Calu3 (cell line): ENCODE results near the gene MYO1E. TPM values are rescaled to one million over a fixed set of nuclear protein-coding genes. Genes with fewer than 3 reads are reported as not detected.

Source experiments
- BruUV-seq: library from RNA; stranded (reverse); fragments of 400-500 nt; replicated peaks from 2 replicates; lab custom pipeline; 2021; lab: Mats Ljungman, UMichigan
- CTCF ChIA-PET: fragments of 300-600 bp; sonication (Branson Sonifier 250); formaldehyde crosslinking; loops from one replicate; lab custom pipeline; 2022; ENCODE audit warnings: antibody characterized with exemption; lab: Charles Lee
- DNase-seq: peaks from one replicate; pipeline ENCODE4 v3.0.0; 2022
- H3K27ac Mint-ChIP-seq: one replicate; pipeline ENCODE4 v1.8.0; 2022; ENCODE audit warnings: mixed read lengths; ENCODE audit not compliant: unreplicated experiment
- H3K27me3 Mint-ChIP-seq: one replicate; pipeline ENCODE4 v1.8.0; 2022; ENCODE audit warnings: mixed read lengths; ENCODE audit not compliant: unreplicated experiment
- H3K36me3 Mint-ChIP-seq: one replicate; pipeline ENCODE4 v1.8.0; 2022; ENCODE audit warnings: mild to moderate bottlenecking, moderate library complexity, mixed read lengths; ENCODE audit not compliant: insufficient read depth, unreplicated experiment
- H3K4me1 Mint-ChIP-seq: one replicate; pipeline ENCODE4 v1.8.0; 2022; ENCODE audit warnings: mild to moderate bottlenecking, low read depth, mixed read lengths; ENCODE audit not compliant: unreplicated experiment
- H3K4me3 Mint-ChIP-seq: one replicate; pipeline ENCODE4 v1.8.0; 2022; ENCODE audit warnings: mild to moderate bottlenecking, low read depth, moderate library complexity, mixed read lengths; ENCODE audit not compliant: unreplicated experiment
- H3K9me3 Mint-ChIP-seq: one replicate; pipeline ENCODE4 v1.8.0; 2022; ENCODE audit warnings: low read depth, mixed read lengths; ENCODE audit not compliant: unreplicated experiment
- CTCF ChIP-seq: fragments of 200-600 bp; IDR thresholded peaks from one replicate; pipeline ENCODE4 v1.8.0; 2022; ENCODE audit warnings: antibody characterized with exemption; ENCODE audit not compliant: unreplicated experiment
- intact Hi-C: fragments of 100-400 bp; cut with micrococcal nuclease; formaldehyde crosslinking; loops from one replicate; pipeline ENCODE4 v1.10.0; 2022; ENCODE audit not compliant: unreplicated experiment
- total RNA-seq: library from RNA; stranded (reverse); gene quantifications from 2 replicates; pipeline ENCODE4 v1.2.3, GENCODE V29; 2022

Gene MYO1E
- total RNA-seq, 1 experiment from 2014 or later, result 617 TPM

- CTCF ChIA-PET, result no interaction called here
- DNase-seq, result no peak
- intact Hi-C loops, result no loop called here
Measured at GRCh38 chr15:59416816-59417215, 44.1 kb upstream of the MYO1E start.

GRCh38 chr15:59413577-59413976 is 40.9 kb upstream of the MYO1E start:
- Mint-ChIP-seq H3K27me3 (no peaks in the 10 kb centered on the region), H3K4me3 (peak overlapping the region; percentile 38), H3K9me3 (no peaks in the 10 kb centered on the region), H3K27ac (peak overlapping the region; percentile 71), H3K4me1 (peaks cover 56% of the 10 kb centered on the region), H3K36me3 (peaks cover 24% of the 10 kb centered on the region)
- no peak for DNase-seq
- no peak for TF ChIP-seq CTCF
- intact Hi-C loops, result loop anchor here (5.0 kb wide), 2 partner anchors 79 to 166 kb away; no protein-coding TSS in a partner anchor
- BruUV-seq, result no TSS peak
- CTCF ChIA-PET, result interaction anchor here (0.5 to 1.2 kb wide), 6 partner anchors 37 to 306 kb away, joined by 3 to 5 read pairs (median 3); no protein-coding TSS in a partner anchor

More at GRCh38 chr15:59416816-59417215, 44.1 kb upstream of the MYO1E start:
- Mint-ChIP-seq H3K4me1 (peaks cover 28% of the 10 kb centered on the region), H3K36me3 (peaks cover 12% of the 10 kb centered on the region), H3K4me3 (no peak overlapping the region), H3K9me3 (no peaks in the 10 kb centered on the region), H3K27ac (no peak overlapping the region), H3K27me3 (no peaks in the 10 kb centered on the region)
- no peak for TF ChIP-seq CTCF
- no TSS peak for BruUV-seq

- peak; percentile 73 for DNase-seq
- intact Hi-C loops, result loop anchor here (2.0 to 5.0 kb wide), 3 partner anchors 34 to 163 kb away; no protein-coding TSS in a partner anchor
- peaks cover 24% of the 10 kb centered on the region for H3K36me3 Mint-ChIP-seq
- no TSS peak for BruUV-seq
- H3K4me3 Mint-ChIP-seq, result peak overlapping the region; percentile 53
- H3K4me1 Mint-ChIP-seq, result peaks cover 56% of the 10 kb centered on the region
- CTCF ChIA-PET, result interaction anchor here (0.5 to 1.9 kb wide), 18 partner anchors 12 to 486 kb away, joined by 3 to 9 read pairs (median 5); partner anchors contain the start of genes FAM81A and MYO1E
- no peaks in the 10 kb centered on the region for H3K9me3 Mint-ChIP-seq
- H3K27me3 Mint-ChIP-seq, result no peaks in the 10 kb centered on the region
- TF ChIP-seq CTCF, result no peak
- H3K27ac Mint-ChIP-seq, result peak overlapping the region; percentile 71
Measured at GRCh38 chr15:59410391-59410896, 37.8 kb upstream of the MYO1E start.

GRCh38 chr15:59407946-59408345 is 35.3 kb upstream of the MYO1E start:
- BruUV-seq, result no TSS peak
- no peaks in the 10 kb centered on the region for H3K9me3 Mint-ChIP-seq
- no peak for DNase-seq
- H3K27ac Mint-ChIP-seq, result no peak overlapping the region
- H3K4me3 Mint-ChIP-seq, result no peak overlapping the region
- CTCF ChIA-PET, result no interaction called here
- TF ChIP-seq CTCF, result no peak
- H3K4me1 Mint-ChIP-seq, result peaks cover 40% of the 10 kb centered on the region
- no peaks in the 10 kb centered on the region for H3K27me3 Mint-ChIP-seq
- peaks cover 21% of the 10 kb centered on the region for H3K36me3 Mint-ChIP-seq
- intact Hi-C loops, result no loop called here
